Activated T-cell treated with anti-CD3 and anti-CD28 coated beads, Interleukin-2, amount 50 U/mL, for 48 hours (primary cell): ENCODE results near the gene PRKCA.

Experiments
- DNase-seq, 2 experiments: peaks; one replicate each; pipeline ENCODE4 v3.0.0-alpha.2; 2020

The PRKCA gene

DNA sequence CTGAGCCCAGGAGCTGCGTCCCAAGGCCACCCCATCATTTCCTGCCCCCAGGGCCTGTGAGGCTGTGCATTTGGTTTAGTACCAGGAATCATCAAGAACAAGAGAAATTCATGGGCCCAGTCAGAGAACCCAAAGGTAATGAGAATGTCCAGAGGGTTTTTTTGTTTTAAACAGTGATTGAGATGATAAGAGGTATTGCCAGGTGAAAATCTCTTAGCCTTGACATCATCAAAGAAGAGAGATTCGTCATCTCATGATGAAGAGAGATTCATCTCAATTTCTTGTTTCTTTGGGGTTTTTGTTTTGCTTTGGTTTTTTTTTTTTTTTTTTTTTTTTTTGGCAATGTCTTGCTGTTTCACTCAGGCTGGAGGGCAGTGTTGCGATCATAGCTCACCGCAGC lies 361.9 kb downstream of the PRKCA start:
- DNase-seq, result no peak

DNA sequence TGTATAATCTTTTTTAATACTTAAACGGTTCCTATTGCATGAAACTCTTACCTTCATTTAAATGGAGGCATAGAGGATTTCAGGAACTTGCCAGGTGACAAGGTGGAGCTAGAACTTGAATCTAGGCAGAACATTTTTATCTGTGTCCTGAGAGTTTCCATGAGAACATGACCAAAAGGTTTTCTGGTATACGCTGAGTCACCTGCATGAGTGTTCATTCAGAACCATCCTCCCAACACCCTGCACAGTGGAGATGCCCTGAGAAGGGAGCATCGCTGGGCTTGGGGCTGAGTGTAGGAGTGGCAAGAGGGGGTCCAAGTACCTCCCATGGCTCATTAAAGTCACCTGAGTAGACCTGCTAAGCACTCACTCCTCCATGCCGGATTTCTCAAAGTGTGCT lies 362.8 kb downstream of the PRKCA start:
- DNase-seq, result peak; percentile 40 to 43

DNA sequence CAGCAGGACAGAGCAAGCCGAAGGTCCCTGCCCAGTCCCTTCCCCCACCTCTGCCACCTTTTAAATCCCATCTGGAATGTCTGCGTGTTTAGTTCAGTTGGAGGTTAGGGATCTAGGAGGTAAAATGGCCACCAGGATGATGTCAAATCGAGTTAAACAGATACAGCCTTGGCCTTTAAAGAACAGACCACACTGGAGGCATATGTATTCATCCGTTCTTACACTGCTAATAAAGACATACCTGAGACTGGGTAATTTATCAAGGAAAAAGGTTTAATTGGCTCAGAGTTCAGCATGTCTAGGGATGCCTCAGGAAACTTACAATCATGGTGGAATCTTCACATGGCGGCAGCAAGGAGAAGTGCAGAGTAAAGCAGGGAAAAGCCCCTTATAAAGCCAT lies 364.7 kb downstream of the PRKCA start:
- DNase-seq, result no peak

DNA sequence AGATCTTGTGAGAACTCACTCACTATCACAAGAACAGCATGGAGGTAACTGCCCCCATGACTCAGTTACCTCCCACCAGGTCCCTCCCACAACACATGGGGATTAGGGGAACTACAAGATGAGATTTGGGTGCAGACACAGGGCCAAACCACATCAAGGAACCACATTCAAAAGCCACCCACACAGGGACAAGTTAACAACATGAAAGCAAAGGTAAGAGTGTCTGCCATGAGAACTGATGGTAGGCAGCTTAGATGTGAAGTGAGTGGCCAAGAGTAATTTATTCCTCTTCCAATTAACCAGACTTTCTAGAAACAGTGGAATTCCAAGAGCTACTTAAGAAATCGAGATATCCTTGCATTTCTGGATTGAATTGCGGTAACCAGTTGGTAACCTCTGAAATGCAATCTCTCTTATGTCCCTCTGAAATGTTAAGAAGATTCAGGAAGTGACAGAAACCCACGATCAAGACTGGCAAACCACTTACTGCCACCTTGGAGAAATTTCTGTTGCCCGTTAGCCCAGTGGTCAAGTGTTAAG lies 365.1 kb downstream of the PRKCA start:
- DNase-seq, result peak; percentile 72 to 77

DNA sequence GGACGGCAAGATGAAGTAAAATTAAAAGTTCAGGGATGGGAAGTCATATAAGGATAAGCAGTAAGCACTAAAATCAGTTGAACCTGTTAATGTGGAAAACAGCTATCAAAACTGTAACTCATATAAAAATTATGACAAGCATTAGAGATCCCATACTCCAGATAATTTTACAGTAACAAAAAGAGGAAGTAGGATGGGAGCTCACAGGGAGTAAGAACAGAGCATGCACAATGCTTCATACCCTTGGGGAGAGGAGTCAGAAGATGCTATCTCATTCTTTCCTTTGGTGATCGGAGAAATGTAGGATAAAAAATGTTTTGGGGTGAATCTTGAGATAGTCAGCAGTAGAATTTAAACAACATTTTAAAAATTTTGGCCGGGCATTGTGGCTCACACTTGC lies 367.8 kb downstream of the PRKCA start:
- no peak for DNase-seq

DNA sequence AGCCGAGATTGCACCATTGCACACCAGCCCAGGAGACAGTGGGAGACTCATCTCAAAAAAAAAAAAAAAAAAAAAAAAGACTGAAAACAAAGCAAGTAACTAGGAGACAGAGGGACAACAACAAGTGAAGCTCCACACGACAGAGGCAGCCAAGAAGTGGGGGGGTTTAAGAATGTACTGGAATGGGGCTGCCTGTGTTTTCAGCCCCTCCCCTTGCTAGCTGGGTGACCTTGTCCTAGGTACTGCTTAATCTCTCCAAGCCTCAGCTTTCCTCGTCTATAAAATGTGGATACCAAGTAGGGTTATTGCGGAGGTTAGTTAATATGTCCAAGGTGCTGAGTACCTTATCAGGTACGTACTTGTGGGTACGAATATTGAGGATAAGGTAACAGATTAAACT lies 368.7 kb downstream of the PRKCA start:
- no peak for DNase-seq

DNA sequence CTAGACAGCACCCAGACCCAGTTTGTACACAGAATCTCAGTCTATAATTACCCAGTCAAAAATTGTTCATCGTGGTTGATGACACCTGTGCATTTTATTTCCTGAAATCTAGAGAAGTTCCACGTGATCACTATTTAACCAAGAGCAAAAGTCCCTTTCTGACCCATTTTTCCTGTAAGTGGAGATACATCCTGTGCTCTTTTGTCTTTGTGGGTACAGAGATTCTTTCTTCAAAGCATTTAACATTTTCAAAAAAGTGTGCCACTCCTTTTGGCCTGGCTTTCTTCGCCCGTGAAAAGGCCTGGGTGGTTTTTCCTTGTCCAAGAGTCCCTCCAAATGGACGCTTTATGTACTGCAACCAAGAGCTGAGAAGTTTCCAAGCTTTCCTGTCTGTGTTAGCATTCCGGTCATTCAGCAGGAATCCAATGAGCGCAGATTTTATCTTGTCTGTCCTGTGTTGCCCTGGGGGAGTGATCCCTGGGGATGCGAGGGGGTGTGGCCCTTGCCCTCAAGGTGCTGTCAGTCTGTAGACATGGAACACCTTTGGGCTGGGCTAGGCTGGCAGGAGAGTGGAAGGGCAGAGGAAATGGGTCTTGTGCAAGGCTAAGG lies 371.4 kb downstream of the PRKCA start:
- DNase-seq, result peak; percentile 41 to 47

DNA sequence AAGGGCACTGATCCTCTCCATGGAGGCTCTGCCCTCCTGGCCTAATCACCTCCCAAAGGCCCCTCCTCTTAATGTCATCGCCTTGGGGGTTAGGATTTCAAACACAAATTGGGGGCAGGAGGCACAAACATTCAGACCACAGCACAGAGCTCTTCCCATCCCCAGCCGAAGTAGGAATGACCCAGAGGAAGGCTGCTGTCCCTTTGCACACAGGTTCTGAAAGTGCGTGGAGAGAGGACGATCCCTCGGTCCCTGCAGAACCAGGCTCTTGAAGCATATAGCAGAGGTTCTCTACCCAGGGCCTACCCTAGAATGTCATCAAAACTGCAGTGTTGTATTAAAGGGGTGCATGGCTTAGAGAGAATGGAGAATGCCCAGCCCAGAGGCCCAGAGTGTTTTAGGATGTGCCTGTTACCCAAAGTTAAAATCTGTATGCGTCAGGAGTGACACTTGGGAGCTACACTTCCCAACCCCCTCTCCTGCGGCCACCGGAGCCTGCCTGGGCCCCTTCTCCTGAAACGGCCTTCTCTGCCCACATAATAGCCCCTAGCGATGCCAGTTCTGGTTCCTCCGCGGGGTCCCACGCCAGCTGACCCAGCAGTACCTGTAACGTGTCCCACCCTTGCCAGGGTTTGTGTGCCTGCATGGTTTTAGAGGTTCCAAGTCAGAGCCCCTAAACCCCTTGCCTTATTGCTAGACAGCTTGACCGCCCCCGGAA lies 373.0 kb downstream of the PRKCA start:
- DNase-seq, result no peak

DNA sequence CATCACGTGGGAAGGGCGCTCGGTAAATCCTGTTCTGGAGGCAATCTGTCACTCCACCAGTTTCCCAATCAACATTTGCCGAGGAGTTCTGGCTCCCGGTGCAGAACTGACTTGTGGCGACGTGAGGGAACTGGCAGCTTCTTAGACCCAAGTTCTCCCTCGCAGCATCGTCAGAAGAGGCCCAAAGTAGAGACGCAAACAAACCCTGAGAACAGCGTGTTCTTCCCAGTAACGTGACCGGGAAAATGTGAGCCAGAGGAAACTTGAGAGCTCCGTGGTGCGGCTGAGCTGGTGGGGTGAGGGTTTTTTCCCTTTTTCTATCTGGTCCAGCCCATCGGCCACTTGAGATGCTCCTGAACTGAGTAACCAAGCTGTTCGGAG lies 373.6 kb downstream of the PRKCA start:
- no peak for DNase-seq

DNA sequence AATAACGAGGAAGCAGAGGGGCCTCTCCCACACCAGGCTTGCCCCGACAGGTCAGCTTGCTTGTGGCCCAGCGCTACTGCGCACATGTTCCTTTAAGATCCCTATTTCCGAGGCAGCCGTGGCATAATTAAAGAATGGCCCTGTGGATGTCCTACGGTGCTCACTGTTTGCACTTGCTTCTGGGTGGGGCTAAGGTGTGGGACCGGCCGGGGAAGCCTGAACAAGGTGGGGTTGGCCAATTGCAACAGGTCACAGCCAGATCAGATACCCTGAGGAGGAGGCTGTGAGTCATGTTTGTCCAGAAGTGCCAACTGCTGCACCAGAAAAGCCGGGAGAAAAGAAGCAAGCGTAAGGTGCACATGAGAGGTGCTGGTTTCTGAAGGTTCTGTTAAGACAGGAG lies 374.0 kb downstream of the PRKCA start:
- no peak for DNase-seq

DNA sequence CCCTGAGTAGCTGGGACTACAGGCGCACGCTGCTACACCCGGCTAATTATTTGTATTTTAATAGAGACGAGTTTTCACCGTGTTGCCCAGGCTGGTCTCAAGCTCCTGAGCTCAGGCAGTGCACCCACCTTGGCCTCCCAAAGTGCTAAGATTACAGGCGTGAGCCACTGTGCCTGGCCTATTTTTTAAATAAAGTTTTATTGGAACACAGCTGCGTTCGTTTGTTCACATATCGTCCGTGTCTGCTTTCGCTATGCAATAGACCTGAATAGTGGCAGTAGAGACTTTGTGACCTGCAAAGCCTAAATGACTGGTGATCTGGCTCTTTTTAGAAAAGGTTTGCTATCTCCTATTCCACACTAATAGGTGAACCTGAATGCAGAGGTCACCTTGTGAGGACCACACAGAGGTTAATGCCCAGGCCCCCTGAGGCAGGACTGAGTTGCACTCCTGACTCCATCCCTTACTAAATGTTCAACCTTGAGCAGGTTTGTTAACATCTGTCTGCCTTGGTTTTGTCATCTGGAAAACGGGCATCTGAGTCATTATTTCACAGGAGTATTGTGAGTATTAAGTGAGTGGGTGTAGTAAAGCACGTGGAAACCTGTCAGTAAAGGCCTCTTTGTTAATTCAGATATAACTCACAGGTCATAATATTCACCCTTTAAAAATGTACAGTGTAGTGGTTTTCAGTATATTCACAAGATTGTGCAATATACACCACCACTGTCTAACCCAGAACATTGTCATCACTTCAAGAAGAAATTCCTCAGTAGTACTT lies 375.0 kb downstream of the PRKCA start:
- DNase-seq, result peak; percentile 50 to 54

DNA sequence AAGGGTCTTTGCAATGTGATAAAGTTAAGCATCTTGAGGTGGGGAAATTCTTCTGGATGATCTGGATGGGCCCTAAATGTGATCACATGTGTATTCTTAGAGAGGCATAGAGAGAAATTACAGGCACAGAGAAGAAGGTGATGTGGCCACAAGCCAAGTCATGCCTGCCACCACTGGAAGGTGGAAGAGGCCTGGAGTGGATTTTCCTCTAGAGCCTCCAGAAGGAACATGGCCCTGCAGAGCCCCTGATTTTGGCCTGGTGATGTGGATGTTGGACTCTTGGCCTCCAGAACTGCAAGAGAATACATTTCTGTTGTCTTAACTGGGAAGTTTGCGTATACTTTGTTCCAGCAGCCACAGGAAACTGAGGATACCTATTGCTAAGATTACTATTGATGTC lies 375.6 kb downstream of the PRKCA start:
- no peak for DNase-seq

DNA sequence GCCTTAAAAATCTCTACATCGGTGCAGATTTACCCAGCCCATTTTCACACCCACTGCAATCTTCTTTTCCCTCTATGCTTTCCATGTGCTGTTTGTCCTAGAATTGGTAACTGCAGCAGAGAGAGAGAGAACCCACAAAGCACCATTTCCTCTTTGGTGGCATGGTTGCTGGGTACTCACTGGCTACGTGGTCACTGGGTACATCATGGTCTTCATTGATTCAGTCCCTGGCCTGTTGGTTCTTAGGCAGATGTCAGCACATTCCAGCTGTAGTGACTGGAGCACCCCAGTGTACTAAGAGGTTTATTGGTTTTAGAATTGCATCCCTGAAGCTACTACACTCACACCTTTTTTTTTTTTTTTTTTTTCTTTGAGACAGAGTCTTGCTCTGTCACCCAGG lies 376.4 kb downstream of the PRKCA start:
- DNase-seq, result no peak

DNA sequence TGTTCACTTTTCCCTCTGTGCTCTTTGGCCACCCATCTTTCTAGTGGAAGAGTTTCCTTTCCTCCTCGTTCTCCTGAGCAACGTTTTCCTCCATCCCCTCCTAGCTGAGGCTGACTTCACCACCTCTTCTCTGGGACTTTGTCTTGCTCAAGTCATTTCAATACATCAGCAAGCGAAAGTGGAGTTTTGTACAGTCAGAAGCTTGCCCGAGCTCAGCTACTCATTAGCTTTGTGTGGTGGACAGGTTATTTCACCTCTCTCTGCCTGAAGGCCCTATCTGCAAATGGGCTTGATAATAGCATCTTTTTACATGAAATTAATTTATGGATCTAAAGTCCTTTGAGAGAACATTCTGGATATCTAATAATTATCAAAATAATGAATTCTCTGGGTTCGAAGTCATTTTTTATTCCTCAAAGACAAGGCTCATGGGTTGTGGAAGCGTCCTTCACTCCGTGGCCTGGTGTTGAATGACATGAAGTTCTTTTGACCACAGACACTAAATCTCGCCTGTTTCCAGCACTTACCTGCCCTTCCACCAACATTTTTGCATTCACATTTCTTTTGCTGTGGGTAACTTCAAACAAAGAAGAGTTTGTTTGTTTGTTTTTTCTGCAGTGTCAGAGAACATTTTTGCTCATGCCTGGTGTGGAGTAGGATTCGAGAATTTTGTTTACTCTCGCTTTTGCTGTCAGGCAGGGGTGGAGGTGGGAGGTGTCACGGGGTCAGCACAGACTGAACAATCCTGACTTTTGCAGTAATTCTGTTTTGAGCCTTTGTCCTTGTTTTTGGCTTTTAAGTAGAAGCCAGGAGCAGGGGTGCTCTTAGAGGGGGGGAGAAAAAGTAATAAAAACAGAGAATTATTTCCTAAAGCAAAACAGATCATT lies 377.5 kb downstream of the PRKCA start:
- peak in 1 of 2 experiments; percentile 4 for DNase-seq

DNA sequence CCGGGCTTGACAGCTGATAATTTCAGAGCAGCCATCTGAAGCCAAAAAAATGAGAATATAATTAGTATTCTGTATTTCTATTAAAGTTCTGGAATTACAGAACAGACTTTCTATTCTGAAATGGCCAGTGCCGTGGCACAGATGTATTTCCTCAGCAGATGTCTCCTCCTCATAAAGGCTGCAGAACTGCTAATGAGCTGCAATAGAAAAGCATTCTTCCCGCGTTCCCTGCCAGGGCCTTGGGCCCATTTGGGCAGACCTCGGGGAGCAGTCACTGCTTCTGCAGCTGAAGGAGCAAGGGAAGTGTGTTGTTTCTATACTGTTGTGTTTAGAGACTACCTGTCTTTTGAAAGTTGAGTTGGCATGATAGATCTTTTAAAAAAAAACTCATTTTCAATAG lies 379.9 kb downstream of the PRKCA start:
- no peak for DNase-seq

DNA sequence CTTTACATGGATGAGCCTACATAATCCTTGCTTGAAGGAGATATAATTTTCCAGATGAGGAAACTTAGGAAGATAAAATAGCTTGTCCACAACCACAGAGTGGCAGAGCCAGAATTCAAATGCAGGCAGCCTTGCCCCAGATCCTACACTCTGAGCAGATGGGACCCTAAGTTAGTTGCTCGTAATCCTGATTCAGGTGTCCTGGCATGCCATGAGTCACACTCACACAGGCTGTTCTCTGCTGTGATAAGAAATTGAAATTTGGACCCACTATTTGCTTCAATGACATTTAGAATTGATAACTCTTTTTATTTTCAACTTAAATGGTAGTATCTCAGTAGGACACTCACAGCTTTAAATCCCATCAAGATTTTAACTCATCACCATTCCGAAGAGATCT lies 381.8 kb downstream of the PRKCA start:
- no peak for DNase-seq

DNA sequence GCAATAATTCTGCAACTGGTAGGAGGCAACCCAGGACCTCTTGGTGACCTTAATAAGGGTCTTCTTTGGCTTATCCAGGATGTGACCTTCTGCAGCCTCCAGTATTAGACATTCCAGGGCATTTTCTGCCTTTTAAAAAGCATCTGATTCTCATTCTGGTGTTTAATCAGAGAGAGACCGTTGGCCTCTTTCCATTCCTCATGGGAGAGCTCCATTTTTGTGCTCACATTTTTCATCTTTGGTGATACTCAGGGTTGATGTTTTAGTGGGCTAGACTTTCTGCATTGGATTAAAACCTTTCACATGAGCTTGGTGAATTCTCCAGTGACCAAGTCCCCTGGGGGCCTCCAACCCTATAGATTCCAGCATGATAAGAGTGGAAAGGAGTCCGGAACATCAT lies 382.3 kb downstream of the PRKCA start:
- no peak for DNase-seq

DNA sequence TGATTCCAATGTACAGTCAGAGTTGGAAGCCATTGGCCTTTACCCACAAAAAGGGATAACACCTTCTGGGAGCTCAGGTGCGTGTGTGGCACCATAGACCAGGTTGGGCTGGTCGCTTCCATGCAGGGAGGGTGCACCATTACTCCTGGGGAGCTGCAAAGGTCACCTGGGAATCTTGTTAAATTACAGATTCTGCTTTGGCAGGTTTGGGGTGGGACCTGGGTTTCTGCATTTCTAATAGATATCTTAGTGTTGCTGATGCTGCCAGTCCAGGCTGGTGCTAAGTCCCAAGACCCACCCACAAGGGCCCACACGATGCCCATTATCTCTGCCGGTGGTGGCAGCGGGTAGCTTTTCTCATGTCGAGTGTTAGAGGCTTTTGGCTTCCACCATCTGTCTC lies 384.2 kb downstream of the PRKCA start:
- DNase-seq, result peak in 1 of 2 experiments; percentile 9

DNA sequence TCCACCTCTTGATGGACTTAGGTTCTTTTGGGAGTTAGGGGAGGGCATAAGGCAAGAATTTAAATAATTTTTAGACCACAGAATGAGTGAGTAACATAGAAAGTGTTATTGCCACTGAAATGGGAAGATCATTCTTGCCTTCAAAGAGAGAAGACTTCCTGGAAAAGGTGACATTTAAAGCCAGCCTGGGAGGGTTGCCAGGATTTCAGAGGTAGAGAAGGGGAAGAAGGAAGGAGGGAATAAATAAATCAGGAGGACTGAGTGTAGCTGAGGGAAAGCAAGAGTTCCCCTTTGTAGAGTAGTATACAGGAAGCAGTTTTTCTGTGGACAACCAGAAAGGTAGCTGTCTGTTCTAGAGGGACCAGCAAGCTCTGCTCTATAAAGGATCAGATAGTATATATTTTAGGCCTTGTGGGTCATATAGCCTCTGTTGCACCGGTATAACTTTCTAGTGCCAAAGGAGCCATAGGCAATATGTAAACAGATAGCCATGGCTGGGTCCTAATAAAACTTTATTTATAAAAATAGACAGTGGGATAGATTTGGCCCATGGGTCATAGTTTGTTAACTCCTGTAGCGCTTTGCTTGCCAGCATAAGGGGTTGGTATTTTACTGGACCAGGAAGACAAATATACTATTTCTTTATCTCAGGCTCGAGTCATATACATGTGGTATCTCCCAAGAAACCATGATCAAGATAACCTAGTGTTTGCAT lies 385.3 kb downstream of the PRKCA start:
- DNase-seq, result no peak

DNA sequence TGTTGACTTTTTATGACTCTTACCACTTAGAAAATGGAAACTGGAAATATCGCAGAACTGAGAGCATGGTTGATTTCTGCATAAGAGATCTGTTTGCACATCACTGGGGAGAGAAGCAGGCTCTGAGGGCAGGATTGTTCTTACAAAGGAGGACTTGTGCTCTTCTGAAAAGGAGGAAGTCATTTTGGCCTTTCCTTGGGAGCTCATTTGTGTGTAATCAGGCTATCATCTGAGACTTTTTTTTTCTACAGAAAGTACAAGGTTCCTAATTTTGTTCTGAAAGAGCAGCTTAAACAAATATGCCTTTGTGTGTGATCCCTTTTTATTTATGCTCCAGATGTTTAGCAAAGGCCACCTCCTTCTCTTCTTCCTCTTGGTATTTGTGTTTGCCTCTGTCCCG lies 386.8 kb downstream of the PRKCA start:
- no peak for DNase-seq

DNA sequence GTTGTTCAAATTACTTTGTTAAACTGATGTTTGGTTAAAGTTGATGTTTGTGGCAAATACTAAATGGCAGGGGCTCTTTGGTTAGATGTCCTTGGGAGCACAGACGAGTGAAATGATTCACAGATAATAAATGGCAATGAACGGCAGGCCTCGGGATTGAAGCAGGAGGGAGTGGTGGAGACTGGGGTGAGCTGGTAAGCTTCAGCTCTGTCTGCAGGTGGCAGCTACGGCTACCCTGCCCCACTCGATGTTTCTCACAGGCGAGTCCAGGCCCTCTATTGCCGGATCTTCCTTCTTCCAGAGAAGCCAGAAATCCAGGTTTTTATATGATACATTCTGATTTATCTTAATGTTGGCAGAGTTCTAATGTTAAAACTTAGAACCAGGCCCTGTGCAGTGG lies 387.8 kb downstream of the PRKCA start:
- peak in 1 of 2 experiments; percentile 4 for DNase-seq
